Measurements from ENCODE around the gene ADD1. TPM values are rescaled to one million over a fixed set of nuclear protein-coding genes. Genes with fewer than 3 reads are reported as not detected.
A peak's percentile ranks its signal among the peaks of the same experiment; 100 is the strongest.

The ADD1 gene
- 276 TPM for total RNA-seq (ENCODE audit: unreplicated experiment)
- long read RNA-seq, full-length matches to known transcripts = 11 of 35 reads
- long read RNA-seq, partial matches to known transcripts = 6 of 35 reads
- long read RNA-seq, other reads (novel, unspliced or antisense) = 18 of 35 reads

GRCh38 chr4:2843263-2843940 is at the start of gene ADD1:
Gene ADD1 (plus strand): TSS chr4:2843844. CDS start chr4:2875916, 32,072 bp downstream.
- Mint-ChIP-seq H3K36me3 (ENCODE audit: unreplicated experiment) (peaks cover 4% of the 10 kb centered on the region), H3K27ac (ENCODE audit: unreplicated experiment) (peak within 1 kb of the TSS; percentile 96), H3K4me1 (ENCODE audit: low read depth, unreplicated experiment) (peaks cover 17% of the 10 kb centered on the region), H3K4me3 (ENCODE audit: unreplicated experiment) (peak within 1 kb of the TSS; percentile 94), H3K9me3 (ENCODE audit: unreplicated experiment) (peaks cover 19% of the 10 kb centered on the region), H3K27me3 (ENCODE audit: unreplicated experiment) (peaks cover 6% of the 10 kb centered on the region)
- peak; percentile 96 for DNase-seq
- TF ChIP-seq CTCF (IDR thresholded peaks at IDR 0.05; ENCODE audit: partially characterized antibody, unreplicated experiment) = no peak

- Mint-ChIP-seq H3K4me3 (ENCODE audit: unreplicated experiment) (peak overlapping the region; percentile 20), H3K27ac (ENCODE audit: unreplicated experiment) (no peak overlapping the region), H3K36me3 (ENCODE audit: unreplicated experiment) (no peaks in the 10 kb centered on the region), H3K27me3 (ENCODE audit: unreplicated experiment) (peaks cover 5% of the 10 kb centered on the region), H3K9me3 (ENCODE audit: unreplicated experiment) (peaks cover 2% of the 10 kb centered on the region), H3K4me1 (ENCODE audit: low read depth, unreplicated experiment) (peaks cover 2% of the 10 kb centered on the region)
- TF ChIP-seq CTCF (IDR thresholded peaks at IDR 0.05; ENCODE audit: partially characterized antibody, unreplicated experiment) = no peak
- no peak for DNase-seq
Observed at GRCh38 chr4:2794486-2795299, 49.0 kb upstream of the ADD1 start.

- Mint-ChIP-seq H3K36me3 (ENCODE audit: unreplicated experiment) (no peaks in the 10 kb centered on the region), H3K4me3 (ENCODE audit: unreplicated experiment) (no peak overlapping the region), H3K4me1 (ENCODE audit: low read depth, unreplicated experiment) (peaks cover 2% of the 10 kb centered on the region), H3K9me3 (ENCODE audit: unreplicated experiment) (peaks cover 2% of the 10 kb centered on the region), H3K27ac (ENCODE audit: unreplicated experiment) (no peak overlapping the region), H3K27me3 (ENCODE audit: unreplicated experiment) (peaks cover 5% of the 10 kb centered on the region)
- TF ChIP-seq CTCF (IDR thresholded peaks at IDR 0.05; ENCODE audit: partially characterized antibody, unreplicated experiment) = no peak
- DNase-seq = peak; percentile 17
Observed at GRCh38 chr4:2795300-2795892, 48.2 kb upstream of the ADD1 start.

GRCh38 chr4:2795893-2796848 is 47.5 kb upstream of the ADD1 start:
- no peak for TF ChIP-seq CTCF (IDR thresholded peaks at IDR 0.05; ENCODE audit: partially characterized antibody, unreplicated experiment)
- H3K36me3 Mint-ChIP-seq (ENCODE audit: unreplicated experiment) = no peaks in the 10 kb centered on the region
- peaks cover 2% of the 10 kb centered on the region for H3K9me3 Mint-ChIP-seq (ENCODE audit: unreplicated experiment)
- peak; percentile 17 for DNase-seq
- H3K27ac Mint-ChIP-seq (ENCODE audit: unreplicated experiment) = no peak overlapping the region
- H3K27me3 Mint-ChIP-seq (ENCODE audit: unreplicated experiment) = peaks cover 5% of the 10 kb centered on the region
- H3K4me1 Mint-ChIP-seq (ENCODE audit: low read depth, unreplicated experiment) = no peaks in the 10 kb centered on the region
- no peak overlapping the region for H3K4me3 Mint-ChIP-seq (ENCODE audit: unreplicated experiment)
